ENCODE measurements around the gene CDH12. TPM values are rescaled to one million over a fixed set of nuclear protein-coding genes. Genes with fewer than 3 reads are reported as not detected.

CDH12 gene
- total RNA-seq, 2 donors from 2014 or later: 0.14 to 1.0 TPM

GRCh38 chr5:22593592-22593991 is 259.6 kb downstream of the CDH12 start:
- Histone ChIP-seq H3K4me1 (replicated peaks) (no peaks in the 10 kb centered on the region), H3K4me3 (no peak overlapping the region), H3K27me3 (replicated peaks; ENCODE audit: insufficient read depth) (no peaks in the 10 kb centered on the region), H3K9me3 (no peaks in the 10 kb centered on the region), H3K27ac (no peak overlapping the region), H3K36me3 (no peaks in the 10 kb centered on the region)
- intact Hi-C loops (cut with DNase I): no loop called here
- TF ChIP-seq POLR2AphosphoS5 (IDR thresholded peaks at IDR 0.05): no peak
- no peak for TF ChIP-seq CTCF (IDR thresholded peaks at IDR 0.05)
- no peak for TF ChIP-seq POLR2A (IDR thresholded peaks at IDR 0.05)
- no peak for DNase-seq (ENCODE audit: low spot score)
- WGBS: 66% methylated on average over 1 of the region's 1 CpG

DNA sequence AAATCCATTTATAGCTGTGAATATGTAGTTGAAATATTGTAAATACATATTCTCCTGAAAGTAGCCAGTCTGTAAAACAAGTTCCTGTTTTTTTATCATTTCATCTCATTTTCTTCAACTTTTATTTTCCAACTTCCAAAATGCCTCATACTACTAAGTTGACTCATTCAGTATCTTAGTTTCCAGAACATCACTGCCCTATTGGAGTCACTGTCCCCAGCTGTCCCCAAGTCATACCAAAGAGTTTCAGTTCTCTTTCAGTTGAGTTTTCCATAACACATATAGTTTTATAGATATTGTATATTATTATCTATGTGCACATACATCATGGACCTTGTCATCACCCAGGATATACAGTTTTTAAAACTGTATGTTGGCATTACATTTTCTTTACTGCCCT is 261.7 kb downstream of the CDH12 start:
- Histone ChIP-seq H3K4me1 (replicated peaks) (no peaks in the 10 kb centered on the region), H3K9me3 (no peaks in the 10 kb centered on the region), H3K27me3 (replicated peaks; ENCODE audit: insufficient read depth) (no peaks in the 10 kb centered on the region), H3K36me3 (no peaks in the 10 kb centered on the region), H3K27ac (no peak overlapping the region), H3K4me3 (no peak overlapping the region)
- TF ChIP-seq POLR2AphosphoS5 (IDR thresholded peaks at IDR 0.05) (no peak), CTCF (IDR thresholded peaks at IDR 0.05) (no peak), POLR2A (IDR thresholded peaks at IDR 0.05) (no peak)
- DNase-seq (ENCODE audit: low spot score): no peak
- intact Hi-C loops (cut with DNase I): no loop called here

DNA sequence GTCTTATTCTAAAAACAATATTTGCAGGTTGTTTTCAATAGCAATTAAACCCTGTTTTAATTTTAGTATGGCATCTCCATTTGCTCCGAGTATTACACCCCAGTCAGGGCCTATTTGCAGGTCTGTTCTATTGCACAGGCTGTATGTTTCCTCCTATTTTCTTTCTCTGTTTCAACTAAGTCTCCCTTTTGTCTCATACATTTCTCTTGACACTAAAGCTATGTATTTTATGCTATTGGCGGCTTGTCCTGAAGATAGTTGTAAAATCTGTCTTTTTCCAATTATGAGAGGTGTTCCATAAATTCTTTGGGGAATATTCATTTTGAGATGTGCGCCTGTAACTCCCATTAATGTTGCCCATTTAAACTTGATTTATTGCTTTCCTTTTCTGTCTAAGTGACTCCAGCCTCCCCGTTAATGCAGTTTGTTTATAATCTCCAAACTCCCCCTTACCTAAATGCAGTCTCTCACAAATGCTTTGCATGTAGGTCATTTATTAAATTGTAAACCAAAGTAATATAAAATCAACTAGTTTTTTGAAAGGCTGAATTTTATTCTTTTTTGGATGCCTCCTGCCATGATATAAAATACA is 262.4 kb downstream of the CDH12 start:
- H3K9me3 ChIP-seq: no peaks in the 10 kb centered on the region
- intact Hi-C loops (cut with DNase I): no loop called here
- H3K4me1 ChIP-seq (replicated peaks): no peaks in the 10 kb centered on the region
- H3K27ac ChIP-seq: no peak overlapping the region
- H3K36me3 ChIP-seq: no peaks in the 10 kb centered on the region
- 54% methylated on average over 4 of the region's 4 CpGs for WGBS
- no peak for DNase-seq (ENCODE audit: low spot score)
- no peak for TF ChIP-seq POLR2AphosphoS5 (IDR thresholded peaks at IDR 0.05)
- TF ChIP-seq CTCF (IDR thresholded peaks at IDR 0.05): no peak
- no peak for TF ChIP-seq POLR2A (IDR thresholded peaks at IDR 0.05)
- H3K4me3 ChIP-seq: no peak overlapping the region
- no peaks in the 10 kb centered on the region for H3K27me3 ChIP-seq (replicated peaks; ENCODE audit: insufficient read depth)

DNA sequence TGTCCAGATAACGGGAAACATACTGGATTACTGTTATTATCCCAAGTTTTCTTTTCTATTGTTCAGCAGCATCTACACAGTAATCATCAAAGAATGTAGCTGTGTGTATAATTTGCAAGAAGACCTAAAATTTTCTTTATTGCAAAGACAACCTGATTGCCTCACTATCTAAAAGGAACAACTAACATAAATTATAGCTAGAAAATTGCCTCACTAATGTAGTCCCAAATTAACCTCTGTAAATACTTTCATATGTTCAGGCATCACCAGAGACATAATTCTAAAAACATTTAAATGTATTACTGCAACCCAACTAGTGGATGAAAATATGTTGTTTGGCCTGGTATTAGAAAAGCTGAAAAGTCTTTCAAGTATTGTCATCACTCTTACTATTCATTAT is 275.4 kb downstream of the CDH12 start:
- WGBS: 22% methylated on average over 1 of the region's 1 CpG
- Histone ChIP-seq H3K27me3 (replicated peaks; ENCODE audit: insufficient read depth) (no peaks in the 10 kb centered on the region), H3K36me3 (no peaks in the 10 kb centered on the region), H3K4me3 (no peak overlapping the region), H3K9me3 (no peaks in the 10 kb centered on the region), H3K4me1 (replicated peaks) (no peaks in the 10 kb centered on the region), H3K27ac (no peak overlapping the region)
- TF ChIP-seq POLR2AphosphoS5 (IDR thresholded peaks at IDR 0.05) (no peak), POLR2A (IDR thresholded peaks at IDR 0.05) (no peak), CTCF (IDR thresholded peaks at IDR 0.05) (no peak)
- intact Hi-C loops (cut with DNase I): no loop called here
- DNase-seq (ENCODE audit: low spot score): no peak

- no peaks in the 10 kb centered on the region for H3K4me1 ChIP-seq (replicated peaks)
- H3K27ac ChIP-seq: no peak overlapping the region
- H3K36me3 ChIP-seq: no peaks in the 10 kb centered on the region
- intact Hi-C loops (cut with DNase I): no loop called here
- no peak overlapping the region for H3K4me3 ChIP-seq
- H3K27me3 ChIP-seq (replicated peaks; ENCODE audit: insufficient read depth): no peaks in the 10 kb centered on the region
- no peak for TF ChIP-seq POLR2AphosphoS5 (IDR thresholded peaks at IDR 0.05)
- no peak for TF ChIP-seq CTCF (IDR thresholded peaks at IDR 0.05)
- TF ChIP-seq POLR2A (IDR thresholded peaks at IDR 0.05): no peak
- 36% methylated on average over 5 of the region's 5 CpGs for WGBS
- no peak for DNase-seq (ENCODE audit: low spot score)
- H3K9me3 ChIP-seq: no peaks in the 10 kb centered on the region
These were observed 276.1 kb downstream of the CDH12 start for GRCh38 chr5:22577006-22577405.
